ENCODE results near the gene GINS1.

The GINS1 gene

DNA sequence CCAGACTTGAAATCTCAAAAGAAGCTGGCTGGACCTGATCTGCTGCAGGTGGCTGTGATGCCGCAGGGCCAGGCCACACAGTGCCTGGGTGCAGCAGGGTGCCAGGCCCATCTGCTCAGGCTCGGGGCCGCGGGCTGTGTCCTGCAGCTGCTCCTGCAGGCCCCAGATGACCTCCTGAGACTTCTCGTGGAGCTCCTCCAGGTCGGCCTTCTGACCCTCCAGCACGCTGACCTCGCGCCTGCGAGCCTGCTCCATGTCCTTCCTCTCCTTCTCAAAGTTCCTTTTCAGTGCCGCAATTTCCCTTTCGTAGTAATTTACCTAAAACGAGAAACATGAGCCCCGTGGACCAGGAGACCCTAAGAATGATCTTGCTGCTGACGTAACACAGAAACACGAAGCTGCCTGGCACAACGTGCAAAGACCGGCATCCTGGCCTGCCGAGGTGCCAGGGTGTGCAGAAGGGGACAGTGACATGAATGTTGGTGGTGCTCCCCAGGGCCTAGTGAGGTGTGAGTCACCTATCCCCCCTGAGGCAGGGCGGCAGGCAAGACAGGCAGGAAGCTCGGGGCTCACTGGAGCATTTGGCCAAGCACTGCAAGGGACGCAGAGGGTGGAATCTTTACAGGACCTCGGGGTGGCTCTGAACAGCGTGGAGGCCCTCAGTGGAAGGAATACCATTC is 71.6 kb downstream of the GINS1 start:
- no peak for DNase-seq

DNA sequence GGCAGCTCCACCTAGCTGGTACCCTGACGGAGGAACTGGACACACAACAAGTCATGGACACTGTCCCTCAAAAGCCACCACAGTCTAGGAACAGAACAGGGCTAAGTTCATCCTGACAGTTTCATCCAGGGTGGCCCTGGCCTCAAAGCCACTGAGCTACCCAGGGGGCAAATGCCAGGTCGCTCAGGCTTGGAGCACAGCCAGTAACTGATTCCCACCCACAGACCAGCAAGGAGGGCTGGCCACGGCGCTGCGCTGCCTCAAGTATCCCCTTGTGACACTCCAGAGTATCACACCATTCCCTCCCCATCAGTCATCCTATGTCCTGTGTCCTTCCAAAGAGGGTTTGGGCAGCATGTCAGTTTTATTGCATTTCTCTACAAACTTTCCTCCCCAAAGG is 72.2 kb downstream of the GINS1 start:
- DNase-seq, result no peak

DNA sequence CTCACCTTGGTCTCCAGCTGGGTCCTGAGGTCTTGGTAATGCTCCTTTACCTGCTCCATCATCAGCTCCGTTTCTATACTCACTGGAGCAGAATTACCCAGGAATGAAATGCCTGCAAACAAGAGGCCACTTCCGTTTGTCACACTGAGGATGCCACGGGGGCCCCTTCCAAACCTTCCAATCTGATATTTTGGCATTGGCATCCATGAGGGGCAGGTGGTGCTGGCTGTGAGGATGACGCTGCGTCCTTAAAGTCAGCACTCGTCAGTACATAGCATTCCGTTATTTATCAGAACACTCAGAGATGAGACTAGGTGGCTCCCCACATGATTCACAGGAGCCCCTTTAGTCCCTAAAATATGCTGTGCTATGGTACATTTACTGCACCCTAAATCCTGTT is 72.7 kb downstream of the GINS1 start:
- DNase-seq, result no peak

DNA sequence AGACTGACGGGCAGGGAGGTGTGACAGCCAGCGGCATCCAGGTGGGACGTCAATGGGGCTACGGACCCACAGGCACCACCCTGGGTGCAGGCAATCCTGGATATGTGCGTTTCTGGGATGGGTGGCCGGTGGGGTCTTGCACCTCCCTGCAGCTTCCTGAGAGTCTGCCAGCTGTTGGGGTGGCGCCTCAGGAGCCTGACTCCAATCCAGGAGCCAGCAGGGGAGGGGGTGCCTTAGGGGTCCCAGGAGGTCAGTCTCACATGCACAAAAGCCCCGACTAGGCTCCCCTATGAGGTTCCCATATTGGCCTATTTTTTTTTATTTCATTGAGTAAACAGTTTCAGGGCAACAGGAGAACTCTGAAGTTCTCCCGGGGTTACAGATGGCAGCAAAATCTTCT is 73.3 kb downstream of the GINS1 start:
- no peak for DNase-seq

DNA sequence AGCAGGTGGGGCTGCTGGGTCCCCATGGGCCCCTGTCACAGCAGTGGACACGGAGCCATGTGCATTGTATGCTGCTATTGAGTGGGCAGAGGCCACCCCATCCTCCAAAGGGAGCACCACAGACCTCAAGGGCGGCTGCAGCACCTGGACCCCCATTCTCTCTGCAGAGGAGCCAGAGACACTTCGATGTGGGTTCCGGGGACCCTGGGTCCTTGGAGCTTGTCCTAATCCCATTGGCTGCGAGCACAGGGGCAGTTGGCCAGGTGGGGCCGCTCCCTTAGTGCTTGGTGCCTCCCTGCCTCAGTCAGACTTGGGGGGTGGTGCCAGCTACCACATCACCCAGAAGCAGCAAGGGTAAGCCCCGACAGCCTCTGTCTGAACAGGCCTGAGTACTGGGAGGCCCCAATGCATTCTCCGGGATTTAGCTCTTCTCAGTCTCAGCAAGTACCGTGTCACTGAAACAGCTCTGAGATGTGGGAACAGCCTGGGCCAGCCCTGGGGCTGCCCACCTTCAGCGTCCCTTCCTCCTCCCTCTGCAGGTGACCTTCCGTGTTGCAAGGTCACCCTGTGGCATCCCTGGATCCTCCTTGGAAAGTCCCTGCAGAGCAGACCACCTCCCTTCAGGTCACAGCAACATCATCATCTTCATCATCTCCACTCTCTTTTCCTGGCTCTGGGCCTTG is 73.9 kb downstream of the GINS1 start:
- DNase-seq, result no peak

DNA sequence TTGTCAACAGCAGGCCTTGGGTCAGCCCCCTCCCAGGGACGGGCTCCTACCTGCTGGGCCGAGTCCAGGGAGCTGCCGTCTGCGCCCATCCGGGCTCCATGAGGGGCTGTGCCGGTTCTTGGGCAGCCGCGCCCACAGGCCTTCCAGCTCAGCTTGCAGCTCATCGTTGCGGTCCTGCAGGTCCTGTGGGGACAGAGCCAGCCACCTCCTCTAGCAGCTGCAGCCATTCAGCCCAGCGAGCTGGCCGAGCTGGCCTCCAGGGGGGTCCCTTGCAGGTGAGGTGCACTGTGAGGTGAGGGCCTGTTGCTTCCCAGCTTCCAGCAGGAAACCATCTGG is 74.4 kb downstream of the GINS1 start:
- DNase-seq, result no peak

DNA sequence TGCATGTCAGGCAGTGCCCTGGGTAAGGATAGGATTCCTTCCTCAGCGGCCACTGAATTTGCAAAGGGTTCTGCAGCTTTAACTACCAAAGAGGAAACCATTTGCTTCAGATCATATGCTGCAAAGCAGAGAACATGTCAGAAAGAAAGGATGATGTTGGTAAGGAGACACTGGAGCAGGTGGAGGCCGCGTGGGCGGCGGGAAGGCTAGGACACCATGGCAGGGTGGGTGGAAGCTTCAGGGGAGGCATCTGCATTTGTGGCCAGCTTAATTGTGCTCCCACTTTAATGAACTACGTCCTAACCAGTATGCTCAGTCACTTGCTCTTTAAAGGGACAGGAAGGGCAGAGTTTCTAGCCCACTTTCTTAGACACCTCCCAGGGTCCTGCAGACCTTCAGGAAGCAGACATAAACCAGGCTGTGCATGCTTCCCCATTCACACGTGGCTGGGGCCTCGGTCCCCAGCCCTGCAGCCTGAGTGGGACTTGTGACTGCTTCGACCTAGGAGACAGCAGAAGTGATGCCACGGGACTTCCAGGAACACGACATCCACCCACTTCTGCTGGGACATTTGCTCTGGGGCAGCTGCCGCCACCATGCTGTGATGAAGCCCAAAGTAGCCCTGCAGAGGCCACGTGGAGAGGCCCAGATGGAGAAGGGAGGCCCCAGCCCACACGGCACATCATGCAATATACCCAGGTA is 76.1 kb downstream of the GINS1 start:
- DNase-seq, result no peak

DNA sequence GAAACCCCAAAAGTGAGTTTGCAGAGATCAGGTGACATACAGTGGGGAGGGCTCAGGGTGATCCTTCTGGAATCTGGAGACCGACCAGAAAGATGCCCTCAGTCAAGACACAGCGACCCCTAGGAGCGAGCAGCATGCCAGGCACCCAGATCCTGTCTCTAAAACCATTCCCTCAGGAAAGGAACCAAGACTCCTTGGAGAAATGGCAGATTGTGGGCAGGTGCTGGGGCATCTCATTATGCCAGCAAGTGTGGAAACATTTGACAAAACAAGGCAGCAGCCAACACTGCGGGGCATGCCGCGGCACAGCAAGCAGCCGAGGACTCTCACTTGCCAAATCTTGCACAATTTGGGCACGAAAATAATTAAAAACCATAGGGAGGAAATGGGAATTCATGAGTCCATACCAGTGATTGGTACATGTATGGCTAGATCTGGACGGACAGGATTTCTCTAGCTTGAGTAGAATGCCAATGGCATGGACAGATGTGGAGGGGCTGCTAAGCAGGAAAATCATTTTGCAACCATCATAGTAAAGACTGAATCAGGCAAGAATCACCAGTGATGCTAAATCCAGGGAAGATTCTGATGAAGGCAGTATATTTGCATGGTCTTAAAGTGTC is 76.9 kb downstream of the GINS1 start:
- no peak for DNase-seq

DNA sequence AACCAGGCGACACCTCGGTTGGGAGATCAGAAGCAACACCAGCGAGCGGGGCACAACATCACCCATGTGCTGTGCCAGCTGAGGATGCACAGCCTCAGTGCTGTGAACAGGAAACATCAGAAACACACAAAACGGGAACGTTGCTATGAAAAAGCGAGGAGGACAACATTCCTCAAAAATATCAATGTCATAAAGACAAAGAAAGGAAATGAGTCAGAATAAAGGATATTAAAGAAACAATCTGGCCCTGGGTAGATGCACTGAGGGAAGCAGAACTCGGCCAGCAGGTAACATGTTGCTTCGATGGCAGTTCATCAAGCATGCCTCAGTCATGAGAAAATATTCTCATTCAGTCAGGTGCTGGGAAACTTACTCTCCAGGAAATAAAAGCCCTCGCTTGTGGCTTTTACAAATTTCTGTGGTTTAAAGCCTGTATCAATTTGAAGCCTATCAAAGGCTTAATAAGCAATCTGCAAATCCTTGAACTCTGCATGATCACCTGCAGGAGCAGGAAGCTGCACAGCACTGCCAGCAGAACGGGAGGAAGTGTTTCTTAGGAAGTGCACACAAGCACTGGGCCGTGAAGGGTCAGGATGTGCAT is 77.5 kb downstream of the GINS1 start:
- no peak for DNase-seq

DNA sequence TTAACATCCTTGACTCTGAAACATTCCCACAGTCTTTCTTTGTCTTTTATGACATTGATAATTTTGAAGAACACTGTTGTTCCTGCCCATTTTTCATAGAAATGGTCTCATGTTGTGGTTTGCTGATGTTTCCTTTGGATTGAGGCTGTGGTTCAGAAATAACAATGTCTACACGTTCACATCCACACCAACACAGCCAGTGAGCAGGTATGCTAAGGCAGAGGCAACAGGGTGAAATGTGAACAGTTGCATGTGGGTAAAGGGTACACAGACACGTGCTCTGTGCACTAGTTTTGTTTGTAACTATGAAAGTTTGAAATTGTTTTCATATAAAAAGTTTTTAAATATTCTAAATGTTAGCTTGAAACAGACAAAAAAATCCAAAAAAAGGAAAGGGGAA is 78.4 kb downstream of the GINS1 start:
- no peak for DNase-seq

DNA sequence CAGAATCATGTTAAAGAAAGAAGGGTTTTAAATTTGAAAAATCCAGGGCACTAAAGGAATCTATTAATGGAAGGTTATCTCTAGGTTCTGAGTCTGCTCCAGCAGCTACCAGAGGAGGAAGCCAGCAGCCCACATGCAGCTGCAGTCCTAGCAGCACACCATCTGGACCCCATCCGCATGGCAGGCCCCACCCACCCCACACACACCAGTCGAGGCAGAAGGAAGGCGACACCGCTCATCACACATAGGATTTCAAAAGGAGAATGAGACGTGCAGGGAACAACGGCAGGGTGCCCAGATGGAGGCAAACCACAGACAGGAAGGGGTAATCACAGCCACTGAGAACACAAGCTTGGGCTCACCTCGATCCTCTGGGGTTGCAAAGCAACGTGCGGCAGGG is 78.9 kb downstream of the GINS1 start:
- peak; percentile 19 for DNase-seq

DNA sequence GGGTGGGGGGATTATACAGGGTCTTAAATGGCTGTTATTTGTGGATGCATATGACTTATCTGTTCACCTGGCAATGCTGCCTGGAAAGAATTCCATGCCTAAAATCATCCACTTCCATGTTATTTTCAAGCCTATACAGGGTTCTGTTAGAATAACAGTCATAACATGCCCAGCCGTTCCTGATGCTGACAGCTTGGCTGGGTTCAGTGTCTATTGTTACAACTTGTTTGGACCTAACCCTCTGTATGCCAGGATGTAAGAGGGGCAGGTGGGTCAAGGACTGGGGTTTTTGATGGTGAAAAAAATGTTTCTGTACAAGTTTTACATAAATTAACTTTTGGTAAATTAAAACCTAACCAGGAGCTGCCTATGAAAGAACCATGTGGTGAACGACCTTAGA is 79.8 kb downstream of the GINS1 start:
- DNase-seq, result no peak

DNA sequence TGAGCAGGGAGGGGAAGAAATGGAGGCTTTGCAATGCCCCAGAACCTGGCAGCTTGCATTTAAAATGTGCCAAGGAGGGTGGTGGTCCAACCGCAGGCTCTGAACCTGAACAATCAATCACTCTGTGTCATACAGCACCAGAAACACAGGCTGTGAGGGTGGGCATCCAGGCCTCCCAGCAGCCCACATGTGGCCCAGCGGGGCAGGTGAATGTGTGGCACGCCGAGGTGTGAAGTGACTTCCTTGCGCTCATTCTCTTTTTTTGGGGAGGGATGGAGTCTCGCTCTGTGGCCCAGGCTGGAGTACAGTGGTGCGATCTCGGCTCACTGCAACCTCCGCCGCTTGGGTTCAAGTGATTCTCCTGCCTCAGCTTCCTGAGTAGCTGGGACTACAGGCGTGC is 80.5 kb downstream of the GINS1 start:
- DNase-seq, result no peak

DNA sequence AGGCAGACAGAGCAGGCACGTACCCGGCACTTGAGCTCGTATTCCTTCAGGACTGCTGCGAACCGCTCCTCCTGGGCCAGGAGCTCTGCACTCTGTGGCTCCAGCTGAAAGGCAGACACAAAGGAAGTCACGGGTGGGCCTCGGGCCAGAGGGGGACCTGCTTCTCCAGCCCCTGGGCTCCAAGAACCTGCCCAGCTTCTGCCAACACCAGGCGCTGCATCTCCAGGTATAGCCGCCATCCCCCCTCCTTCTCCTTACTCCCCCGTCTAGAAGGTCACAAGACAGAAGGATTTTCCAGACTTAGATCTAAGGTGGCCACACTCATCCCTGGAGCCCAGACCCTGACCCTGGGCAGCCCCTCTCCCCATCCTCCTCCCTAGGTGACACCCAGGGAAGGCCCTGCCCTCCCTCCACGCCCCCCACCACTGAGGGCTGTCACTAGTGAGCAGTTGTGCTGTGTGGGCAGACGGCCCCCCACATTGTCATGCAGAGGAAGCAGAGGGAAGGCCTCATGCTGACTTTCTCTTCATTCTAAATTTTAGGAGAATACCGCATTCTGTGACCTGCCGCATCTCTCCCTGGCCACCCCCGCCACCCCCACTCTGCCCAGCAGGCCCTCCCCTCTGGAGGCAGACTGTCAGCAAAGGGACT is 81.9 kb downstream of the GINS1 start:
- no peak for DNase-seq

DNA sequence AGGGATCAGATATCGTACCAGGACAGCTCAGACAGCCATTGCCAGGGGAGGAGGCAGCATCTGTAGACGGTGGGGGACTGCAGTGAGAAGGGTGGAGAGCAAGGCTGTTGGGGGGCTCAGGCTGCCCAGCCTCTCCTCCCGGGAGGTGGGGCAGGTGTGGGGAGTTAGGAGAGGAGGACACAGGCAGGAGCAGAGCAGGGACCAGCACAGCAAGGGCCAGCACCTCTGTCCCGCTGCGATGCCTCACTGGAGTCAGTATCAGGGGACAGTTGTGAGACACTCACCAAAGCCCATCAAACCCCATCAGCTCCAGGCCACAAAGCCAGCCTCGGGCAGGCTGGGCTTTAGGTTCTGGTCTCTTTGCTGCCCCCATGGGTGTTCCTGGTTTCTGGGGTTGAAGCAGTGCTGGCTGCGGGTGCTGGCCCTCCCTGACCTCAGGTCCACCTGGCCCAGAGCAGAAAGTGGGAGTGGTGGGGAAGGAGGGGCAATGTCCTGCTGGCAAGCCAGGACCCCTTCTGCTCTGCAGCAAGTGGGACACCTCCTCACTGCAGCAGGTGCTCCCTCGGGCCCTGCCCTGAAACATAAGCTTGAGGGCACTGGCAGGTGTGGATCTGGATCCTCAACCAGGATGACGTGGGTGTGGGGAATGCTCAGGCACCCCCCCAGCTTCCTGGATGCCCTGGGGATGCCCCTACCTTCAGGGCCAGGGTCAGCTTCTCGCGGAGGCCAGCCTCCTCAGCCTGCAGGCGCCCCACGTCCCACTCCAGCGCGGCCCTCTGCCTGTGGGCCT is 83.4 kb downstream of the GINS1 start:
- DNase-seq, result no peak

DNA sequence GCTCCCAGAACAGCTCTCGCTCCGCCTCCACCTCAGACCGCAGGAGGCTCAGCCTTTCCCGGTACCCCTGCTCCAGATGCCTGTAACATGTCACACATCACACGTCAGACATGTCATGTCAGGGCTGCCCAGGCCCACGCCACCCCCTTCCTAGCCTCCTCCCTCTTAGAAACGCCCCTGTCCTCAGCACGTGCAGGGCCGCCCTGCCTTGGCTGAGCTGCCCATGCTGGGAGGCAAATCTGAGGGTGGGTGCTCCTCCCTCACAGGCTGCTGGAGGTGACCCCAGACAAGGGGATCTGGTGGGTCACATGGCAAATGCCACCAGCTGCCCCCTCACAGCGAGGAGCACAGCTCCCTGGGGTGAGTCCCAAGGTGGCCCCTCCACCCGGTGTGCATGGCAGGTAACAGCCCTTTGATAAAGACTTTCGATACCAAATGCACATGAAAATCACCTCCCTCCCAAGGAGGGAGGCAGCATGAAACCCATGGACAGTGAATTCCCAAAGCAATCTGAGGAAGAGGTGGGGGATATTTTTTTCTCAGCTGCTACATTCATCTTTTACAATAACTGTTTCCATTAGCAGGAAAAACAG is 84.1 kb downstream of the GINS1 start:
- DNase-seq, result no peak

DNA sequence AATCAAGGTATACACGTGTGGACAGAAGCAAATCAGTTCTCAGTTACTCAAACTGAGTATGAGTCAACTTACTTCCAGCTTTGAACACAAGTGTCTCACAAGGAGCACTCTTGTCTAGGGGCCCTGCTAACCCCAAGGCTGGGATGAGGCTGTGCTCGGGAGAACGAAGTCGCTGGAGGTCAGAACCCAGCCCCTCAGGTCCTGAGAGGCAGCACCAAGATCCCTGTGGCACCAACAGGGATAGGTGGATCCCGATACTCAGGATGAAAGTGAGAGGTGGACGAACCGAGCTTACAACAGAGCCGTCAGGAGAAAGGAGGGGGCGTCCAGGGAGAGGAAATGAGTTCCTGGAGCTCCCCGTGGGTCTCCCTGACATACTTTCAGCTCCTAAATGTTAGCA is 85.7 kb downstream of the GINS1 start:
- no peak for DNase-seq

DNA sequence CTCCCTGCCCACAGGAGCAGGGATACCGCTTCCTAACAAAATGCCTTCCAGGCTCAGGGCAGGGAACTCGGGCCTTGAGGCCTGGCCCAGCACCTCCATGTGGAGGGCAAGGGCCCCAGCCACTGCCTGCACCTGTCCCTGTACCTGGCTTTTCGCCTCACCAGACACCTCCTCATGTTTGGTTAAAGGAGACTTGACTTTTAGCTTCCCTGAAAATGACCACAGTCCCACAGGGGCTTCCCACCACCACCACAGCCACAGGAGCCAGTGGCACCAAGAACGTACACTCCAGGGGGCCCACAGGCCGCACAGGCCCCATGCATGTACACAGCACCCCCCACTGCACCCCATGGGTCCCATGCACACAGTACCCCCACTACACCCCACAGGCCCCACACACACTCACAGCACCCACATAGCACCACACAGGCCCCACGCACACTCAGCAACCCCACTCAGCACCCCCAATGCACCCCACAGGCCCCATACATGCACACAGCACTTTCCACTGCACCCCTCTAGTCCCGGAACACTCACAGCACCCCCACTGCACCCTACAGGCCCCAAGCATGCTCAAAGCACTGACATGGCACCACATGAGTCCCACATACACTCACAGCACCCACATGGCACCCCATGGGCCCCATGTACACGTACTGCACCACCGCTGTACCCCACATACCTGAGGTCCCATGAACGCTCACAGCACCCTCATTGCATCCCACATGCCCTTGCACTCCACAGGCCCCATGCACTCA is 86.5 kb downstream of the GINS1 start:
- no peak for DNase-seq

DNA sequence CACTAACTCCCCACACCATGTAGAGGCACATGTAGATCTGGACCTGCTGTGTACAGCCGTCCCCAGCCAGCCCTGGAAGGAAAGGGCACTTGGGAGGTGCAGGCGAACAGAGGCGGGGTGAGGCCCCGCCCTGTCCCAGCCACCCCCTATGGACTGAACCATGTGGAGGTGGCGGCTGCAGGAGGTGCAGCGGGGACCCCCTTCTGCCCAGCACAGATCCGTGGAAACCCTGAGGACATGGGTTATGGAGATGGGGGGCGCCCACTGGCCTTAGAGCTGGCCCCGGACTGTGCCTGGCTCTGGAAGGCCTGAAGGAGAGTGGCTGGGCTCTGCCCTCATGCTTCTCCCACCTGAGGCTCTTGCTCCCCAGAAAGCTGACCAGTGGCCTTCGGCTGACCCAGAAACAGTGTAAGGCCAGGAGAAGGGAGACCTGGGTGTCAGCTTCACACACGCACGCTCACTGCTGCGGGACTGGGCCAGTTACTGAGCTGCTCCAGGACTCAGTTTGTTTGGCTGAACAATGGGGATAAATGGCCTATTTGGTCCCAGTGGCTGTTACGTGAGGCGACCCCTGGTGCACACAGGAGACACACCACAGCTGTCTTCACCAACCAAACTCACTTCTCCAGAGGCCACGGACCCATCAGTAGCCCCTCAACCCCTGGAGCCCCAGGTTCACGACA is 87.2 kb downstream of the GINS1 start:
- DNase-seq, result no peak

DNA sequence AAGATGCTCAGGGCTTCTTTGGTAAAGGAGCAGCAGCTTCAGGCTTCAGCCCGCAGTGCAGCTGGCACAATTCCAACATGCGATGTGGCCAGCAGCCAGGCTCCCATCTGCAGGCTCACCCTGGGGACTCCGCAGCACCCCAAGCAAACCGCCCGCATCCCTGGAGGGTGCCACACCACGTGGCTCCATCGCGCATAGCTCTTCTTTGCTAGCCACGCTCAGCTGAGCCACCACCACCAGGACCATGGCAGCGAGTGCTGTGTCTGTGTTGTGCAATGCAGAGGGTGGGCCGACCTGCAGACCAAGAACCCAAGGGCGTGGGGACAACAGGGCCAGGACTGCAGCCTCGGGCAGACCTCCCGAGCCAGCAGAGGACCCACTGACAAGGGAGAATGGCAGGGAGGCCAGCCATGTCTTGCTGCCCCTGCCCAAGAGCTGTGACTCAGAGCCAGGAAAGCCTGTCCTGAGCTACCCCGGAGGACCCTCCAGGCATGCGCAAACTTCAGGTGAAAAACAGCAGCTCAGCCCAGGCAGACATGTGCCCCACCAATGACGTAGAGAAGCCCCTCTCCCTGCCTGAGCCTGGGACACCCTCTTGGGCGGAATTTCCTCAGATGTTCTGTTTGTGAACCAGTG is 87.8 kb downstream of the GINS1 start:
- DNase-seq, result no peak
